AG04449 (cell line): ENCODE data around the gene TUBA1A.

Source experiments
- CTCF ChIA-PET: fragments of 350-600 bp; formaldehyde crosslinking; extraction: SDS; loops from one replicate; lab custom pipeline; 2021; ENCODE audit warnings: antibody characterized with exemption; lab: Yijun Ruan, JAX
- POLR2A ChIA-PET: fragments of 400-600, 350-600 bp; formaldehyde crosslinking; extraction: SDS; loops from one replicate; lab custom pipeline; 2020; ENCODE audit warnings: antibody characterized with exemption, inconsistent platforms; lab: Yijun Ruan, JAX
- DNase-seq: peaks from one replicate; pipeline ENCODE4 v3.0.0-alpha.2; 2010; ENCODE audit warnings: low read depth, low spot score
- H3K4me3 ChIP-seq: 2 replicates; pipeline ENCODE4 v1.5.1; 2011; ENCODE audit warnings: low read depth, mild to moderate bottlenecking, control low read depth, low read length
- TF ChIP-seq, protein P1 (sequence below): IDR thresholded peaks from one replicate; pipeline ENCODE4 v1.5.1; 2011; ENCODE audit warnings: mild to moderate bottlenecking, moderate library complexity, low read length, control low read depth, inconsistent platforms; ENCODE audit not compliant: insufficient read depth; ENCODE audit errors: missing control alignments

Gene TUBA1A

GRCh38 chr12:49230805-49231194, 41.9 kb upstream of the TUBA1A start:
- DNase-seq: no peak
- ChIA-PET CTCF (interaction anchor here (0.6 to 7.9 kb wide), 10 partner anchors 6 to 283 kb away, joined by 3 to 120 read pairs (median 4); partner anchors contain the start of genes TUBA1A and TUBA1B), POLR2A (interaction anchor here (1.0 to 4.3 kb wide), 2 partner anchors 42 to 100 kb away, joined by 6 to 36 read pairs; partner anchors contain the start of genes TUBA1A and TUBA1B)
- no peak overlapping the region for H3K4me3 ChIP-seq
- TF ChIP-seq, protein P1, sequence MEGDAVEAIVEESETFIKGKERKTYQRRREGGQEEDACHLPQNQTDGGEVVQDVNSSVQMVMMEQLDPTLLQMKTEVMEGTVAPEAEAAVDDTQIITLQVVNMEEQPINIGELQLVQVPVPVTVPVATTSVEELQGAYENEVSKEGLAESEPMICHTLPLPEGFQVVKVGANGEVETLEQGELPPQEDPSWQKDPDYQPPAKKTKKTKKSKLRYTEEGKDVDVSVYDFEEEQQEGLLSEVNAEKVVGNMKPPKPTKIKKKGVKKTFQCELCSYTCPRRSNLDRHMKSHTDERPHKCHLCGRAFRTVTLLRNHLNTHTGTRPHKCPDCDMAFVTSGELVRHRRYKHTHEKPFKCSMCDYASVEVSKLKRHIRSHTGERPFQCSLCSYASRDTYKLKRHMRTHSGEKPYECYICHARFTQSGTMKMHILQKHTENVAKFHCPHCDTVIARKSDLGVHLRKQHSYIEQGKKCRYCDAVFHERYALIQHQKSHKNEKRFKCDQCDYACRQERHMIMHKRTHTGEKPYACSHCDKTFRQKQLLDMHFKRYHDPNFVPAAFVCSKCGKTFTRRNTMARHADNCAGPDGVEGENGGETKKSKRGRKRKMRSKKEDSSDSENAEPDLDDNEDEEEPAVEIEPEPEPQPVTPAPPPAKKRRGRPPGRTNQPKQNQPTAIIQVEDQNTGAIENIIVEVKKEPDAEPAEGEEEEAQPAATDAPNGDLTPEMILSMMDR: no peak

- ChIA-PET POLR2A (interaction anchor here (1.0 to 4.3 kb wide), 2 partner anchors 42 to 100 kb away, joined by 6 to 36 read pairs; partner anchors contain the start of genes TUBA1A and TUBA1B), CTCF (interaction anchor here (0.6 to 7.9 kb wide), 10 partner anchors 6 to 284 kb away, joined by 3 to 120 read pairs (median 4); partner anchors contain the start of genes TUBA1A and TUBA1B)
- TF ChIP-seq, protein P1: no peak
- DNase-seq: no peak
- H3K4me3 ChIP-seq: no peak overlapping the region
Observed at GRCh38 chr12:49230176-49230804, 41.4 kb upstream of the TUBA1A start.

- no peak overlapping the region for H3K4me3 ChIP-seq
- TF ChIP-seq, protein P1: no peak
- POLR2A ChIA-PET: no interaction called here
- DNase-seq: no peak
- CTCF ChIA-PET: no interaction called here
Observed at GRCh38 chr12:49228653-49229052, 39.8 kb upstream of the TUBA1A start.

DNA sequence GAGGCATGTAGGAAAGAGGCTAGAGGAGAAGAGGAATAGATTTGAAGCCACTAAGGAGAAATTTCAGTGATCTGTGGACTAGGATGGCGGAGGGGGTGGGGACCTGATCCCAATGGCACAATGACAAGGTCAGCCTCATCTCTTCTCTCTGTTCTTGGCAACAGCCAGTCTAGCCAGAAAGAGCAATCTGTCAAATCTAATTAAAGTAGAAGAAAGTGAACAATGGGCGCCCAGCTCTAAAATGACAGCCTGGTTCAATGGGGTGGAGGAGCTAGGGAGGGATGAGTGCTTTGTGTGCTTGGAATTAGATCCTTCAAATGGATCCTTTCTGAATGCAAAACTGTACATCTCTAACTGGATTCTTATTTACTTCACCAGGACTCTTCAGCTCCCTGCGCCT, 38.8 kb upstream of the TUBA1A start:
- no peak for DNase-seq
- TF ChIP-seq, protein P1: no peak
- ChIA-PET POLR2A (no interaction called here), CTCF (interaction anchor here (7.7 kb wide), 1 partner anchor 6 kb away, joined by 120 read pairs; no protein-coding TSS in a partner anchor)
- H3K4me3 ChIP-seq: no peak overlapping the region

- H3K4me3 ChIP-seq: no peak overlapping the region
- ChIA-PET POLR2A (interaction anchor here (0.6 to 5.8 kb wide), 2 partner anchors 41 to 95 kb away, joined by 3 to 35 read pairs; partner anchors contain the start of gene TUBA1B), CTCF (interaction anchor here (1.2 to 7.7 kb wide), 4 partner anchors 8 to 140 kb away, joined by 3 to 120 read pairs (median 9); partner anchors contain the start of gene TUBA1B)
- DNase-seq: no peak
- TF ChIP-seq, protein P1: no peak
Observed at GRCh38 chr12:49225576-49226166, 36.8 kb upstream of the TUBA1A start.
